HepG2 (cell line): ENCODE data around the gene ZNF157. TPM values are rescaled to one million over a fixed set of nuclear protein-coding genes. Genes with fewer than 3 reads are reported as not detected.
"Not testable (repeated sequence)": the region's sequence is repeated elsewhere in the genome, so short reads cannot be mapped to it uniquely, and the experiment has no call there.

Experiments
- ATAC-seq: fragments of 200-7000 bp; cut with Tn5 transposase; 3 replicates; pipeline ENCODE4 v1.9.1; 2020; ENCODE audit warnings: mild to moderate bottlenecking, moderate library complexity
- BruUV-seq: library from RNA; stranded (reverse); fragments of 400-500 nt; replicated peaks from 2 replicates; lab custom pipeline; 2021; lab: Mats Ljungman, UMichigan
- CTCF ChIA-PET: fragments of 300-600 bp; formaldehyde crosslinking; extraction: SDS; loops from one replicate; lab custom pipeline; 2021; ENCODE audit warnings: low total read pairs, inconsistent platforms, low intra/inter-chr PET ratio; lab: Yijun Ruan, JAX
- POLR2A ChIA-PET: fragments of 350-600 bp; sonication (Branson Sonifier 250); formaldehyde crosslinking; loops from one replicate; lab custom pipeline; 2020; ENCODE audit warnings: antibody characterized with exemption, inconsistent platforms; lab: Yijun Ruan, JAX
- DNase-seq: peaks from one replicate; pipeline ENCODE4 v3.0.0-alpha.2; 2015; ENCODE audit warnings: low spot score
- FAIRE-seq: peaks from 3 replicates; lab custom pipeline; 2011; peaks lifted over from hg19 to GRCh38; lab: Jason Lieb, UNC
- H2AFZ ChIP-seq: one replicate; pipeline ENCODE4 v1.6.1; 2011; ENCODE audit warnings: low read length, inconsistent platforms
- H3K27ac ChIP-seq: fragments of 300-600 bp; 3 replicates; pipeline ENCODE4 v1.8.0; 2011; ENCODE audit warnings: mixed run types, mild to moderate bottlenecking, mixed read lengths, low read length, inconsistent platforms; ENCODE audit not compliant: insufficient read depth; ENCODE audit errors: extremely low read length
- H3K27me3 ChIP-seq, 2 experiments: fragments of 200-600 bp in 1 of 2; 2 replicates in 1 of 2; 3 replicates in 1 of 2; pipeline versions ENCODE4 v1.6.0 to v1.8.0; 2011; ENCODE audit warnings: low read length in 2 of 2, mild to moderate bottlenecking in 2 of 2, moderate library complexity in 2 of 2, inconsistent platforms in 1 of 2; ENCODE audit not compliant: insufficient read depth in 2 of 2, control insufficient read depth in 1 of 2
- H3K36me3 ChIP-seq, 2 experiments: fragments of 200-600 bp in 1 of 2; replicated peaks in 1 of 2; 2 replicates in 1 of 2; 3 replicates in 1 of 2; pipeline versions ENCODE4 v1.5.1 to v1.8.0; 2011; ENCODE audit warnings: low read length in 2 of 2, inconsistent platforms in 1 of 2; ENCODE audit not compliant: insufficient read depth in 2 of 2, control insufficient read depth in 1 of 2
- H3K4me1 ChIP-seq: 2 replicates; pipeline ENCODE4 v1.5.1; 2012; ENCODE audit warnings: low read length, inconsistent platforms; ENCODE audit not compliant: insufficient read depth
- H3K4me2 ChIP-seq: 2 replicates; pipeline ENCODE4 v1.6.0; 2011; ENCODE audit warnings: low read depth, low read length, inconsistent platforms
- H3K4me3 ChIP-seq, 3 experiments: fragments of 200-600 bp in 1 of 3; sonication (generic), shearing (Covaris generic) in 1 of 3; replicated peaks in 1 of 3; 2 replicates each; pipeline ENCODE4 v1.5.1; 2011 to 2016; ENCODE audit warnings: low read length in 3 of 3, inconsistent platforms in 2 of 3, low read depth in 2 of 3, mild to moderate bottlenecking in 2 of 3, control low read depth in 1 of 3, mixed read lengths in 1 of 3; ENCODE audit not compliant: insufficient read depth in 1 of 3
- H3K79me2 ChIP-seq: one replicate; pipeline ENCODE4 v1.6.1; 2011; ENCODE audit warnings: low read length, inconsistent platforms; ENCODE audit not compliant: insufficient read depth
- H3K9ac ChIP-seq: 2 replicates; pipeline ENCODE4 v1.6.0; 2011; ENCODE audit warnings: mild to moderate bottlenecking, low read depth, low read length, inconsistent platforms; ENCODE audit not compliant: insufficient read depth
- H3K9me3 ChIP-seq: 2 replicates; pipeline ENCODE4 v1.5.1; 2012; ENCODE audit warnings: mild to moderate bottlenecking, low read length
- H4K20me1 ChIP-seq: 2 replicates; pipeline ENCODE4 v1.6.0; 2011; ENCODE audit warnings: inconsistent platforms, mild to moderate bottlenecking, low read length, moderate library complexity; ENCODE audit not compliant: insufficient read depth
- CEBPB ChIP-seq: IDR thresholded peaks from 2 replicates; pipeline ENCODE4 v1.6.1; 2011; ENCODE audit warnings: low read depth, low read length, improper control_type of control experiment, borderline replicate concordance
- CEBPG ChIP-seq: IDR thresholded peaks from 2 replicates; pipeline ENCODE4 v1.6.1; 2016
- NR2C2 ChIP-seq: sonication (generic); formaldehyde crosslinking; IDR thresholded peaks from 2 replicates; pipeline ENCODE4 v1.4.0; 2020; ENCODE audit warnings: missing genetic modification reagents, mild to moderate bottlenecking, moderate library complexity, borderline replicate concordance
- NR2F6 ChIP-seq, 2 experiments: IDR thresholded peaks; 2 replicates each; pipeline ENCODE4 v1.6.1; 2016; ENCODE audit warnings: antibody characterized with exemption in 1 of 2, mild to moderate bottlenecking in 1 of 2
- ZNF124 ChIP-seq: sonication (generic); formaldehyde crosslinking; IDR thresholded peaks from 2 replicates; pipeline ENCODE4 v1.4.0; 2020; ENCODE audit warnings: missing genetic modification reagents
- ZNF263 ChIP-seq: sonication (generic); formaldehyde crosslinking; IDR thresholded peaks from 2 replicates; pipeline ENCODE4 v1.4.0; 2020; ENCODE audit warnings: missing genetic modification reagents
- ZNF34 ChIP-seq: sonication (generic); formaldehyde crosslinking; IDR thresholded peaks from 2 replicates; pipeline ENCODE4 v1.4.0; 2020; ENCODE audit warnings: mild to moderate bottlenecking, missing genetic modification reagents, borderline replicate concordance
- WGBS: methylation state at CpG from one replicate; pipeline ENCODE4 v1.1.6; 2017; ENCODE audit warnings: low lambda C conversion rate; 5-methylcytosine and 5-hydroxymethylcytosine counted together
- in situ Hi-C: cut with HindIII; loops from 2 replicates; pipeline ENCODE4 v1.10.0; 2017; ENCODE audit warnings: low pct_unique_long_range_greater_than_20kb; ENCODE audit not compliant: extremely low pct_ligation_motif_present
- intact Hi-C: fragments of 100-400 bp; cut with micrococcal nuclease; formaldehyde crosslinking; loops from one replicate; pipeline ENCODE4 v1.10.0; 2022; ENCODE audit not compliant: unreplicated experiment
- polyA plus RNA-seq, 8 experiments: library from polyadenylated mRNA; depleted of rRNA in 3 of 8; stranded (reverse) in 7 of 8; unstranded in 1 of 8; fragments of >200 nt; fragmentation: Illumina TruSeq in 4 of 8; extraction: Trizol in 4 of 8; gene quantifications; 2 replicates each; pipeline versions ENCODE4 v1.2.1 to v1.2.3, GENCODE V29; 2011 to 2016; ENCODE audit warnings: low read depth in 4 of 8, missing spikeins in 1 of 8, mixed read lengths in 1 of 8; ENCODE audit not compliant: insufficient read depth in 1 of 8
- total RNA-seq, 5 experiments: library from RNA; depleted of rRNA; stranded (reverse); fragments of >200 nt; fragmentation: Illumina TruSeq; extraction: Trizol; gene quantifications; 2 replicates each; pipeline ENCODE4 v1.2.3, GENCODE V29; 2016; ENCODE audit warnings: low read depth in 1 of 5
- TF ChIP-seq, protein P1 (sequence below): sonication (generic); formaldehyde crosslinking; IDR thresholded peaks from 2 replicates; pipeline ENCODE4 v1.4.0; 2020; ENCODE audit warnings: low read depth, mild to moderate bottlenecking, missing genetic modification reagents
- TF ChIP-seq, protein P2 (sequence below): IDR thresholded peaks from 2 replicates; pipeline ENCODE4 v1.6.1; 2016; ENCODE audit warnings: low read depth, missing genetic modification reagents, missing compliant biosample characterization
- TF ChIP-seq, protein P3 (sequence below): sonication (generic); formaldehyde crosslinking; IDR thresholded peaks from 2 replicates; pipeline ENCODE4 v1.5.0; 2020; ENCODE audit warnings: mild to moderate bottlenecking, missing genetic modification reagents
- TF ChIP-seq, protein P4 (sequence below): sonication (generic); formaldehyde crosslinking; IDR thresholded peaks from 2 replicates; pipeline ENCODE4 v1.4.0; 2020; ENCODE audit warnings: missing genetic modification reagents, mild to moderate bottlenecking, borderline replicate concordance

The ZNF157 gene
- total and polyA plus RNA-seq, 2 of the 13 experiments (the other 11 are each of a cell fraction or from before 2014, with no cell fraction given): not detected

DNA sequence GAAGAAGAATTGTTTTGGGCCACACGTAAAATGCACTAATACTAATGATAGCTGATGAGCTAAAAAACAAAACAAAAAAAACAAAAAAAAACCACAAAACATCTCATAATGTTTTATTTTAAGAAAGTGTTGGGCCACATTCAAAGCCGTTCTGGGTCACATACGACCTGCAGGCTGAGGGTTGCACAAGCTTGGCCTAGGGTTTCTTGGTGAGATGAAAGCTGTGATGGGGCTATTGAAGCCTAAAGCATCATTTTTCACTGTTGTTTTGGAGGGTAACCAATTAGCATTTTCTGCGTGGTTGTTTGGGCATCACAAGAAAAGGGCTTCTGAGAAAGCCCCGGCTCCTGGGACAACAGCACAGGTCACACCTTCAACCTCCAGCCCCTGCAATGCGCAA lies 42.5 kb upstream of the ZNF157 start (continued):
- TF ChIP-seq, protein P1, sequence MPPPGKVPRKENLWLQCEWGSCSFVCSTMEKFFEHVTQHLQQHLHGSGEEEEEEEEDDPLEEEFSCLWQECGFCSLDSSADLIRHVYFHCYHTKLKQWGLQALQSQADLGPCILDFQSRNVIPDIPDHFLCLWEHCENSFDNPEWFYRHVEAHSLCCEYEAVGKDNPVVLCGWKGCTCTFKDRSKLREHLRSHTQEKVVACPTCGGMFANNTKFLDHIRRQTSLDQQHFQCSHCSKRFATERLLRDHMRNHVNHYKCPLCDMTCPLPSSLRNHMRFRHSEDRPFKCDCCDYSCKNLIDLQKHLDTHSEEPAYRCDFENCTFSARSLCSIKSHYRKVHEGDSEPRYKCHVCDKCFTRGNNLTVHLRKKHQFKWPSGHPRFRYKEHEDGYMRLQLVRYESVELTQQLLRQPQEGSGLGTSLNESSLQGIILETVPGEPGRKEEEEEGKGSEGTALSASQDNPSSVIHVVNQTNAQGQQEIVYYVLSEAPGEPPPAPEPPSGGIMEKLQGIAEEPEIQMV: no peak
- no peak for TF ChIP-seq ZNF34
- TF ChIP-seq, protein P2, sequence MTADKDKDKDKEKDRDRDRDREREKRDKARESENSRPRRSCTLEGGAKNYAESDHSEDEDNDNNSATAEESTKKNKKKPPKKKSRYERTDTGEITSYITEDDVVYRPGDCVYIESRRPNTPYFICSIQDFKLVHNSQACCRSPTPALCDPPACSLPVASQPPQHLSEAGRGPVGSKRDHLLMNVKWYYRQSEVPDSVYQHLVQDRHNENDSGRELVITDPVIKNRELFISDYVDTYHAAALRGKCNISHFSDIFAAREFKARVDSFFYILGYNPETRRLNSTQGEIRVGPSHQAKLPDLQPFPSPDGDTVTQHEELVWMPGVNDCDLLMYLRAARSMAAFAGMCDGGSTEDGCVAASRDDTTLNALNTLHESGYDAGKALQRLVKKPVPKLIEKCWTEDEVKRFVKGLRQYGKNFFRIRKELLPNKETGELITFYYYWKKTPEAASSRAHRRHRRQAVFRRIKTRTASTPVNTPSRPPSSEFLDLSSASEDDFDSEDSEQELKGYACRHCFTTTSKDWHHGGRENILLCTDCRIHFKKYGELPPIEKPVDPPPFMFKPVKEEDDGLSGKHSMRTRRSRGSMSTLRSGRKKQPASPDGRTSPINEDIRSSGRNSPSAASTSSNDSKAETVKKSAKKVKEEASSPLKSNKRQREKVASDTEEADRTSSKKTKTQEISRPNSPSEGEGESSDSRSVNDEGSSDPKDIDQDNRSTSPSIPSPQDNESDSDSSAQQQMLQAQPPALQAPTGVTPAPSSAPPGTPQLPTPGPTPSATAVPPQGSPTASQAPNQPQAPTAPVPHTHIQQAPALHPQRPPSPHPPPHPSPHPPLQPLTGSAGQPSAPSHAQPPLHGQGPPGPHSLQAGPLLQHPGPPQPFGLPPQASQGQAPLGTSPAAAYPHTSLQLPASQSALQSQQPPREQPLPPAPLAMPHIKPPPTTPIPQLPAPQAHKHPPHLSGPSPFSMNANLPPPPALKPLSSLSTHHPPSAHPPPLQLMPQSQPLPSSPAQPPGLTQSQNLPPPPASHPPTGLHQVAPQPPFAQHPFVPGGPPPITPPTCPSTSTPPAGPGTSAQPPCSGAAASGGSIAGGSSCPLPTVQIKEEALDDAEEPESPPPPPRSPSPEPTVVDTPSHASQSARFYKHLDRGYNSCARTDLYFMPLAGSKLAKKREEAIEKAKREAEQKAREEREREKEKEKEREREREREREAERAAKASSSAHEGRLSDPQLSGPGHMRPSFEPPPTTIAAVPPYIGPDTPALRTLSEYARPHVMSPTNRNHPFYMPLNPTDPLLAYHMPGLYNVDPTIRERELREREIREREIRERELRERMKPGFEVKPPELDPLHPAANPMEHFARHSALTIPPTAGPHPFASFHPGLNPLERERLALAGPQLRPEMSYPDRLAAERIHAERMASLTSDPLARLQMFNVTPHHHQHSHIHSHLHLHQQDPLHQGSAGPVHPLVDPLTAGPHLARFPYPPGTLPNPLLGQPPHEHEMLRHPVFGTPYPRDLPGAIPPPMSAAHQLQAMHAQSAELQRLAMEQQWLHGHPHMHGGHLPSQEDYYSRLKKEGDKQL (CRISPR knock-in tag): no peak
- no peak for TF ChIP-seq ZNF124 (CRISPR knock-in tag)

DNA sequence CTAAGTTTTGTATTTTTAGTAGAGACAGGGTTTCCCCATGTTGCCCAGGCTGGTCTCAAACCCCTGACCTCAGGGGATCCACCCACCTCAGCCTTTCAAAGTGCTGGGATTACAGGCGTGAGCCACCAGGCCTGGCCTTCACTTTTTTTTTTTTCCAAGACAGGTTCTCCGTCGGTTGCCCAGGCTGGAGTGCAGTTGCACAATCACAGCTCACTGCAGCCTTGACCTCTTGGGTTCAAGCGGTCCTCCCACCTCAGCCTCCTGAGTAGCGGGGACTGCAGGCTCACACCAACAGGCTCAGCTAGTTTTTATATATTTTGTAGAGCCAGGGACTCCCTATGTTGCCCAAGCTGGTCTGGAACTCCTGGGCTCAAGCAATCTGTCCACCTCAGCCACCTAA lies 37.6 kb upstream of the ZNF157 start:
- H3K79me2 ChIP-seq, H3K9me3 ChIP-seq, BruUV-seq, intact Hi-C loops, FAIRE-seq, in situ Hi-C loops, CTCF ChIA-PET, H4K20me1 ChIP-seq, POLR2A ChIA-PET, H3K27me3 ChIP-seq, ATAC-seq, H2AFZ ChIP-seq, H3K4me3 ChIP-seq, H3K4me2 ChIP-seq, H3K27ac ChIP-seq, DNase-seq, H3K9ac ChIP-seq, H3K36me3 ChIP-seq, H3K4me1 ChIP-seq: not testable (repeated sequence)
- WGBS: 0% methylated on average over 3 of the region's 5 CpGs
- TF ChIP-seq CEBPG (CRISPR knock-in tag): peak; percentile 43
- 0 out of 2 replicates have a peak, but pooled peaks have one; percentile 40 for TF ChIP-seq NR2C2 (CRISPR knock-in tag)
- peak; percentile 29; the same call in 1 of the 2 replicates for TF ChIP-seq CEBPB
- TF ChIP-seq, protein P3, sequence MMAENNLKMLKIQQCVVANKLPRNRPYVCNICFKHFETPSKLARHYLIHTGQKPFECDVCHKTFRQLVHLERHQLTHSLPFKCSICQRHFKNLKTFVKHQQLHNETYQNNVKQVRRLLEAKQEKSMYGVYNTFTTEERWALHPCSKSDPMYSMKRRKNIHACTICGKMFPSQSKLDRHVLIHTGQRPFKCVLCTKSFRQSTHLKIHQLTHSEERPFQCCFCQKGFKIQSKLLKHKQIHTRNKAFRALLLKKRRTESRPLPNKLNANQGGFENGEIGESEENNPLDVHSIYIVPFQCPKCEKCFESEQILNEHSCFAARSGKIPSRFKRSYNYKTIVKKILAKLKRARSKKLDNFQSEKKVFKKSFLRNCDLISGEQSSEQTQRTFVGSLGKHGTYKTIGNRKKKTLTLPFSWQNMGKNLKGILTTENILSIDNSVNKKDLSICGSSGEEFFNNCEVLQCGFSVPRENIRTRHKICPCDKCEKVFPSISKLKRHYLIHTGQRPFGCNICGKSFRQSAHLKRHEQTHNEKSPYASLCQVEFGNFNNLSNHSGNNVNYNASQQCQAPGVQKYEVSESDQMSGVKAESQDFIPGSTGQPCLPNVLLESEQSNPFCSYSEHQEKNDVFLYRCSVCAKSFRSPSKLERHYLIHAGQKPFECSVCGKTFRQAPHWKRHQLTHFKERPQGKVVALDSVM: peak; percentile 95
- peak; percentile 59 for TF ChIP-seq ZNF263
- TF ChIP-seq NR2F6 (IDR thresholded peaks at IDR 0.05): peak; percentile 35; the same call in 1 of the 2 replicates
- TF ChIP-seq NR2F6 (CRISPR knock-in tag; IDR thresholded peaks at IDR 0.05): peak; percentile 70
- TF ChIP-seq, protein P4, sequence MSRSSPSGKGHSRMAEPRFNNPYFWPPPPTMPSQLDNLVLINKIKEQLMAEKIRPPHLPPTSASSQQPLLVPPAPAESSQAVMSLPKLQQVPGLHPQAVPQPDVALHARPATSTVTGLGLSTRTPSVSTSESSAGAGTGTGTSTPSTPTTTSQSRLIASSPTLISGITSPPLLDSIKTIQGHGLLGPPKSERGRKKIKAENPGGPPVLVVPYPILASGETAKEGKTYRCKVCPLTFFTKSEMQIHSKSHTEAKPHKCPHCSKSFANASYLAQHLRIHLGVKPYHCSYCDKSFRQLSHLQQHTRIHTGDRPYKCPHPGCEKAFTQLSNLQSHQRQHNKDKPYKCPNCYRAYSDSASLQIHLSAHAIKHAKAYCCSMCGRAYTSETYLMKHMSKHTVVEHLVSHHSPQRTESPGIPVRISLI (CRISPR knock-in tag): peak; percentile 77
